ENCODE results near the gene UNC5B. TPM values are rescaled to one million over a fixed set of nuclear protein-coding genes. Genes with fewer than 3 reads are reported as not detected.

UNC5B gene
- total and polyA plus RNA-seq, 11 donors, result 4.8 to 22.8 (median 10.1) TPM

- H3K4me1 ChIP-seq, result peaks cover 0 to 24% (median 0%) of the 10 kb centered on the region in 12 donors
- intact Hi-C loops (cut with DNase I), result no loop called here
- H3K9me3 ChIP-seq, result no peaks in the 10 kb centered on the region
- DNase-seq, result no peak
- peak overlapping the region in 1 of 12 donors; percentile 76 for H3K27ac ChIP-seq
- H3K36me3 ChIP-seq, result peaks cover 0 to 12% (median 0%) of the 10 kb centered on the region in 9 donors
- TF ChIP-seq POLR2A (IDR thresholded peaks at IDR 0.05) (no peak), CTCF (IDR thresholded peaks at IDR 0.05) (no peak)
- H3K4me3 ChIP-seq, result no peak overlapping the region
- WGBS, 4 donors, result 85 to 92% (median 89%) methylated on average over 5 of the region's 5 CpGs
- H3K27me3 ChIP-seq, result no peaks in the 10 kb centered on the region
- peak in 2 of 4 donors; percentile 34 to 51 for ATAC-seq
These were observed 131.0 kb downstream of the UNC5B start for GRCh38 chr10:71343392-71343773.

- Histone ChIP-seq H3K27ac (peak overlapping the region in 1 of 12 donors; percentile 76), H3K4me1 (peaks cover 0 to 24% (median 0%) of the 10 kb centered on the region in 12 donors), H3K4me3 (no peak overlapping the region), H3K36me3 (peaks cover 0 to 3% (median 0%) of the 10 kb centered on the region in 9 donors), H3K27me3 (no peaks in the 10 kb centered on the region), H3K9me3 (no peaks in the 10 kb centered on the region)
- TF ChIP-seq POLR2A (IDR thresholded peaks at IDR 0.05) (no peak), CTCF (IDR thresholded peaks at IDR 0.05) (no peak)
- ATAC-seq, result no peak
- WGBS, 4 donors, result 90 to 93% (median 92%) methylated on average over 8 to 9 of the region's 9 CpGs
- DNase-seq, result no peak
- intact Hi-C loops (cut with DNase I), result no loop called here
These were observed 132.0 kb downstream of the UNC5B start for GRCh38 chr10:71344154-71344925.

- TF ChIP-seq POLR2A (IDR thresholded peaks at IDR 0.05) (no peak), CTCF (IDR thresholded peaks at IDR 0.05) (no peak)
- Histone ChIP-seq H3K4me1 (peaks cover 0 to 24% (median 0%) of the 10 kb centered on the region in 12 donors), H3K36me3 (peaks cover 0 to under 1% (median 0%) of the 10 kb centered on the region in 9 donors), H3K4me3 (no peak overlapping the region), H3K27ac (no peak overlapping the region), H3K9me3 (no peaks in the 10 kb centered on the region), H3K27me3 (no peaks in the 10 kb centered on the region)
- intact Hi-C loops (cut with DNase I), result no loop called here
- ATAC-seq, result no peak
- no peak for DNase-seq
- 72 to 81% (median 78%) methylated on average over 3 of the region's 3 CpGs for whole genome bisulfite sequencing, 4 donors
These were observed 132.7 kb downstream of the UNC5B start for GRCh38 chr10:71344993-71345480.

GRCh38 chr10:71345694-71346093, 133.3 kb downstream of the UNC5B start:
- ATAC-seq, result no peak
- H3K9me3 ChIP-seq, result no peaks in the 10 kb centered on the region
- no peak for DNase-seq
- H3K4me1 ChIP-seq, result peaks cover 0 to 24% (median 0%) of the 10 kb centered on the region in 12 donors
- no peak overlapping the region for H3K4me3 ChIP-seq
- H3K27ac ChIP-seq, result no peak overlapping the region
- H3K36me3 ChIP-seq, result no peaks in the 10 kb centered on the region
- no peaks in the 10 kb centered on the region for H3K27me3 ChIP-seq
- 73 to 83% (median 76%) methylated on average over 10 of the region's 10 CpGs for WGBS, 4 donors
- no peak for TF ChIP-seq POLR2A (IDR thresholded peaks at IDR 0.05)
- TF ChIP-seq CTCF (IDR thresholded peaks at IDR 0.05), result no peak
- intact Hi-C loops (cut with DNase I), result no loop called here
